Amniotic epithelial cell (primary cell): ENCODE data around the gene CLIP1.
"Not testable (repeated sequence)": the region's sequence is repeated elsewhere in the genome, so short reads cannot be mapped to it uniquely, and the experiment has no call there.

Source experiments
- DNase-seq: peaks from one replicate; pipeline ENCODE4 v3.0.0-alpha.2; 2010; ENCODE audit warnings: low read depth

CLIP1 gene

GRCh38 chr12:122421821-122422729 is at the start of gene CLIP1:
CLIP1 (minus strand) TSS chr12:122422669; CDS start chr12:122380452, 42,217 bp downstream.
- DNase-seq = peak; percentile 65

- peak; percentile 75 for DNase-seq
Observed at GRCh38 chr12:122471324-122472226, 49.1 kb upstream of the CLIP1 start.

GRCh38 chr12:122470576-122470975 is 48.1 kb upstream of the CLIP1 start:
- not testable (repeated sequence) for DNase-seq

- not testable (repeated sequence) for DNase-seq
Observed at GRCh38 chr12:122469856-122470255, 47.4 kb upstream of the CLIP1 start.

GRCh38 chr12:122467983-122468382 is 45.5 kb upstream of the CLIP1 start:
- DNase-seq = no peak

GRCh38 chr12:122464317-122465042 is 42.0 kb upstream of the CLIP1 start:
- peak; percentile 98 for DNase-seq

GRCh38 chr12:122460641-122461040 is 38.2 kb upstream of the CLIP1 start:
- DNase-seq = no peak

- no peak for DNase-seq
Observed at GRCh38 chr12:122460061-122460460, 37.6 kb upstream of the CLIP1 start.

GRCh38 chr12:122459211-122459610 is 36.7 kb upstream of the CLIP1 start:
- DNase-seq = no peak

- DNase-seq = no peak
Observed at GRCh38 chr12:122458105-122459035, 35.9 kb upstream of the CLIP1 start.

- no peak for DNase-seq
Observed at GRCh38 chr12:122457627-122458026, 35.2 kb upstream of the CLIP1 start.

- DNase-seq = no peak
Observed at GRCh38 chr12:122454739-122455138, 32.3 kb upstream of the CLIP1 start.

- no peak for DNase-seq
Observed at GRCh38 chr12:122454250-122454721, 31.8 kb upstream of the CLIP1 start.

GRCh38 chr12:122452701-122453285 is 30.3 kb upstream of the CLIP1 start:
- no peak for DNase-seq

GRCh38 chr12:122449317-122449716 is 26.8 kb upstream of the CLIP1 start:
- peak; percentile 91 for DNase-seq

GRCh38 chr12:122447825-122448224 is 25.4 kb upstream of the CLIP1 start:
- not testable (repeated sequence) for DNase-seq

- DNase-seq = not testable (repeated sequence)
Observed at GRCh38 chr12:122446390-122446789, 23.9 kb upstream of the CLIP1 start.

- not testable (repeated sequence) for DNase-seq
Observed at GRCh38 chr12:122444071-122444470, 21.6 kb upstream of the CLIP1 start.

GRCh38 chr12:122438822-122439221 is 16.4 kb upstream of the CLIP1 start:
- not testable (repeated sequence) for DNase-seq

- no peak for DNase-seq
Observed at GRCh38 chr12:122437656-122438121, 15.2 kb upstream of the CLIP1 start.
